ENCODE data around the gene ZSCAN10.
A peak's percentile ranks its signal among the peaks of the same experiment; 100 is the strongest.

The ZSCAN10 gene

GRCh38 chr16:3138342-3138741 lies 39.2 kb upstream of the ZSCAN10 start:
- H3K9ac ChIP-seq (ENCODE audit: insufficient read length), result no peak overlapping the region
- no peak for DNase-seq (ENCODE audit: low read depth, low spot score)
- no peaks in the 10 kb centered on the region for H3K36me3 ChIP-seq (ENCODE audit: insufficient read depth, low read length)
- H3K4me3 ChIP-seq, result no peak overlapping the region
- H3K27ac ChIP-seq, result no peak overlapping the region
- no peak for TF ChIP-seq POLR2AphosphoS5 (IDR thresholded peaks at IDR 0.05; ENCODE audit: borderline replicate concordance, low read depth, low read length)
- TF ChIP-seq EZH2 (IDR thresholded peaks at IDR 0.05), result no peak
- no peak for TF ChIP-seq FOXP2 (optimal IDR thresholded peaks at IDR 0.05; ENCODE audit: control extremely low read depth, extremely low read length, insufficient read depth)
- no peaks in the 10 kb centered on the region for H3K9me3 ChIP-seq (ENCODE audit: low read depth, low read length)

- peak overlapping the region; percentile 53 for H3K9ac ChIP-seq (ENCODE audit: insufficient read length)
- no peak overlapping the region for H3K27ac ChIP-seq
- DNase-seq (ENCODE audit: low read depth, low spot score), result no peak
- no peaks in the 10 kb centered on the region for H3K9me3 ChIP-seq (ENCODE audit: low read depth, low read length)
- no peaks in the 10 kb centered on the region for H3K36me3 ChIP-seq (ENCODE audit: insufficient read depth, low read length)
- TF ChIP-seq POLR2AphosphoS5 (IDR thresholded peaks at IDR 0.05; ENCODE audit: borderline replicate concordance, low read depth, low read length) (no peak), FOXP2 (optimal IDR thresholded peaks at IDR 0.05; ENCODE audit: control extremely low read depth, extremely low read length, insufficient read depth) (no peak), EZH2 (IDR thresholded peaks at IDR 0.05) (no peak)
- H3K4me3 ChIP-seq, result no peak overlapping the region
Measured at GRCh38 chr16:3137267-3137666, 38.2 kb upstream of the ZSCAN10 start.

- DNase-seq (ENCODE audit: low read depth, low spot score), result no peak
- TF ChIP-seq EZH2 (IDR thresholded peaks at IDR 0.05), result no peak
- TF ChIP-seq POLR2AphosphoS5 (IDR thresholded peaks at IDR 0.05; ENCODE audit: borderline replicate concordance, low read depth, low read length), result no peak
- no peak for TF ChIP-seq FOXP2 (optimal IDR thresholded peaks at IDR 0.05; ENCODE audit: control extremely low read depth, extremely low read length, insufficient read depth)
- Histone ChIP-seq H3K4me3 (peak overlapping the region; percentile 84), H3K9me3 (ENCODE audit: low read depth, low read length) (no peaks in the 10 kb centered on the region), H3K36me3 (ENCODE audit: insufficient read depth, low read length) (peaks cover 7% of the 10 kb centered on the region), H3K9ac (ENCODE audit: insufficient read length) (peak overlapping the region; percentile 94), H3K27ac (no peak overlapping the region)
Measured at GRCh38 chr16:3135126-3135715, 36.1 kb upstream of the ZSCAN10 start.

- H3K9me3 ChIP-seq (ENCODE audit: low read depth, low read length), result no peaks in the 10 kb centered on the region
- H3K4me3 ChIP-seq, result peak within 1 kb of the TSS; percentile 98
- H3K27ac ChIP-seq, result peak within 1 kb of the TSS; percentile 82
- DNase-seq (ENCODE audit: low read depth, low spot score), result peak; percentile 92
- TF ChIP-seq EZH2 (IDR thresholded peaks at IDR 0.05), result no peak
- no peak for TF ChIP-seq FOXP2 (optimal IDR thresholded peaks at IDR 0.05; ENCODE audit: control extremely low read depth, extremely low read length, insufficient read depth)
- TF ChIP-seq POLR2AphosphoS5 (IDR thresholded peaks at IDR 0.05; ENCODE audit: borderline replicate concordance, low read depth, low read length), result peak; percentile 89
- H3K9ac ChIP-seq (ENCODE audit: insufficient read length), result peak within 1 kb of the TSS; percentile 99
- H3K36me3 ChIP-seq (ENCODE audit: insufficient read depth, low read length), result peaks cover 7% of the 10 kb centered on the region
Measured at GRCh38 chr16:3134338-3135125, 35.4 kb upstream of the ZSCAN10 start, which contains the start of gene ZNF213. TSS of gene ZNF213 (plus strand) at chr16:3135029. CDS start at chr16:3137281, 2,252 bp downstream.

GRCh38 chr16:3133844-3134243 lies 34.8 kb upstream of the ZSCAN10 start:
- Histone ChIP-seq H3K9me3 (ENCODE audit: low read depth, low read length) (no peaks in the 10 kb centered on the region), H3K27ac (0 out of 2 replicates have a peak overlapping the region, but pooled peaks have one; percentile 82), H3K36me3 (ENCODE audit: insufficient read depth, low read length) (peaks cover 7% of the 10 kb centered on the region), H3K9ac (ENCODE audit: insufficient read length) (peak overlapping the region; percentile 99), H3K4me3 (peak overlapping the region; percentile 98)
- TF ChIP-seq EZH2 (IDR thresholded peaks at IDR 0.05), result no peak
- DNase-seq (ENCODE audit: low read depth, low spot score), result no peak

GRCh38 chr16:3131755-3132377 lies 32.8 kb upstream of the ZSCAN10 start:
- Histone ChIP-seq H3K9me3 (ENCODE audit: low read depth, low read length) (no peaks in the 10 kb centered on the region), H3K36me3 (ENCODE audit: insufficient read depth, low read length) (peaks cover 7% of the 10 kb centered on the region), H3K9ac (ENCODE audit: insufficient read length) (no peak overlapping the region), H3K27ac (no peak overlapping the region), H3K4me3 (no peak overlapping the region)
- no peak for TF ChIP-seq EZH2 (IDR thresholded peaks at IDR 0.05)
- DNase-seq (ENCODE audit: low read depth, low spot score), result no peak

- peak overlapping the region; percentile 64 for H3K9ac ChIP-seq (ENCODE audit: insufficient read length)
- H3K27ac ChIP-seq, result peak overlapping the region; percentile 62
- H3K9me3 ChIP-seq (ENCODE audit: low read depth, low read length), result no peaks in the 10 kb centered on the region
- peak overlapping the region; percentile 77 for H3K4me3 ChIP-seq
- H3K36me3 ChIP-seq (ENCODE audit: insufficient read depth, low read length), result peaks cover 7% of the 10 kb centered on the region
- TF ChIP-seq FOXP2 (optimal IDR thresholded peaks at IDR 0.05; ENCODE audit: control extremely low read depth, extremely low read length, insufficient read depth) (no peak), EZH2 (IDR thresholded peaks at IDR 0.05) (no peak), POLR2AphosphoS5 (IDR thresholded peaks at IDR 0.05; ENCODE audit: borderline replicate concordance, low read depth, low read length) (peak; percentile 47; the same call in 1 of the 2 replicates)
- peak; percentile 80 for DNase-seq (ENCODE audit: low read depth, low spot score)
Measured at GRCh38 chr16:3129137-3130131, 30.3 kb upstream of the ZSCAN10 start.

- Histone ChIP-seq H3K9ac (ENCODE audit: insufficient read length) (no peak overlapping the region), H3K9me3 (ENCODE audit: low read depth, low read length) (no peaks in the 10 kb centered on the region), H3K4me3 (no peak overlapping the region), H3K36me3 (ENCODE audit: insufficient read depth, low read length) (peaks cover 7% of the 10 kb centered on the region), H3K27ac (no peak overlapping the region)
- DNase-seq (ENCODE audit: low read depth, low spot score), result no peak
- TF ChIP-seq EZH2 (IDR thresholded peaks at IDR 0.05) (no peak), FOXP2 (optimal IDR thresholded peaks at IDR 0.05; ENCODE audit: control extremely low read depth, extremely low read length, insufficient read depth) (no peak), POLR2AphosphoS5 (IDR thresholded peaks at IDR 0.05; ENCODE audit: borderline replicate concordance, low read depth, low read length) (no peak)
Measured at GRCh38 chr16:3127745-3128144, 28.7 kb upstream of the ZSCAN10 start.

All from SK-N-MC (cell line).